Activated naive CD8-positive, alpha-beta T cell (primary cell): ENCODE data around the gene PLEKHA7.

Experiments used
- H3K27ac Mint-ChIP-seq: one replicate; pipeline ENCODE4 v1.8.0; 2021; ENCODE audit warnings: mixed read lengths
- H3K27me3 Mint-ChIP-seq: one replicate; pipeline ENCODE4 v1.8.0; 2021; ENCODE audit warnings: mixed read lengths
- H3K36me3 Mint-ChIP-seq: one replicate; pipeline ENCODE4 v1.8.0; 2021; ENCODE audit warnings: mixed read lengths
- H3K4me1 Mint-ChIP-seq: one replicate; pipeline ENCODE4 v1.8.0; 2021; ENCODE audit warnings: low read depth, mixed read lengths
- H3K4me3 Mint-ChIP-seq: one replicate; pipeline ENCODE4 v1.8.0; 2021; ENCODE audit warnings: mild to moderate bottlenecking, mixed read lengths
- H3K9me3 Mint-ChIP-seq: one replicate; pipeline ENCODE4 v1.8.0; 2021; ENCODE audit warnings: low read depth, mixed read lengths

PLEKHA7 gene

DNA sequence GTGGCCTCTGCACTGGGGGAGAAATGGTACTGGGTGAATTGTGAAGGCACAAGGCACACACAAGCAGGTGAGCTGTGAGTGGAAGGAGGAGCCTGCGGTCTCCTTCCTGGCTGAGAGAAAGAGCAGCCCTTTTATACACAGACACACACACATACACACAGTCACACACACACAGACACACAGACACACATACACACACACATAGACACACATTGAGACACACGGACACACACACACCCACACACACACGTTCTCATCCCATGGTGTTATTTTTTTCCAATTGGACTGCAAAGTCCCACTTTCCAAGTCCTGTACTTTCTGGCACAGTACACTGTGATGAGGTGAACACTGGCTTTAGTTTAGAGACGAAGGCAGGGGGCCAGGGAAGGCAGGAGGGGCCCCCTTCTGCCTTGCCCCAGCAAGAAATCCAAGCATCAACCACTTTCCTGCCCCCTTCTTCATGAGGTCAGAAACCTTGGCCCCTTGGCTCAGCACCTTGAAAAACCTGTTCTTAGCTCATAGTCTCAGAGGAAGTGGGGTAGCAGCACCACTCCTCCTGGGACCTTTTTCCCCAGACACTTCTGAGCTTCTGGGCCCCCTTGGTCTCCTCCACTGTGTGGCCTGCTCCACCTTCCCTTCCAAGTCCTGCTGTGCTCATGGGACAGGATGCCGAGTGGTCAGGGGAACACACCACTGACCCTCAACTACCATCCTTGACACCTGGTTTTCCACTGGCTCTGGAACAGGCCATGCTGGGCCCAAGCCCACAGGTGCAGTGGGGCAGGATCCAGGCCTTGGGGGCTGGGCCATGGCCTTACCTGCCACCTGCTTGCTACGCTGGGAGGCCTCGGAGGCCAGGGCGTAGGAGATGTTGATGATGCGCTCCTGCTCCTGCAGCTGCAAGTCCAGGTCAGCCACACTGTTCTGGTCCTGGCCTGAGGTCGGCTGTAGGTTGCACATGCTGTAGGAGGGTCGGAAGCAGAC lies 232.0 kb downstream of the PLEKHA7 start:
- no peaks in the 10 kb centered on the region for H3K4me1 Mint-ChIP-seq
- no peaks in the 10 kb centered on the region for H3K27me3 Mint-ChIP-seq
- no peak overlapping the region for H3K27ac Mint-ChIP-seq
- H3K36me3 Mint-ChIP-seq, result no peaks in the 10 kb centered on the region
- no peaks in the 10 kb centered on the region for H3K9me3 Mint-ChIP-seq
- H3K4me3 Mint-ChIP-seq, result no peak overlapping the region

DNA sequence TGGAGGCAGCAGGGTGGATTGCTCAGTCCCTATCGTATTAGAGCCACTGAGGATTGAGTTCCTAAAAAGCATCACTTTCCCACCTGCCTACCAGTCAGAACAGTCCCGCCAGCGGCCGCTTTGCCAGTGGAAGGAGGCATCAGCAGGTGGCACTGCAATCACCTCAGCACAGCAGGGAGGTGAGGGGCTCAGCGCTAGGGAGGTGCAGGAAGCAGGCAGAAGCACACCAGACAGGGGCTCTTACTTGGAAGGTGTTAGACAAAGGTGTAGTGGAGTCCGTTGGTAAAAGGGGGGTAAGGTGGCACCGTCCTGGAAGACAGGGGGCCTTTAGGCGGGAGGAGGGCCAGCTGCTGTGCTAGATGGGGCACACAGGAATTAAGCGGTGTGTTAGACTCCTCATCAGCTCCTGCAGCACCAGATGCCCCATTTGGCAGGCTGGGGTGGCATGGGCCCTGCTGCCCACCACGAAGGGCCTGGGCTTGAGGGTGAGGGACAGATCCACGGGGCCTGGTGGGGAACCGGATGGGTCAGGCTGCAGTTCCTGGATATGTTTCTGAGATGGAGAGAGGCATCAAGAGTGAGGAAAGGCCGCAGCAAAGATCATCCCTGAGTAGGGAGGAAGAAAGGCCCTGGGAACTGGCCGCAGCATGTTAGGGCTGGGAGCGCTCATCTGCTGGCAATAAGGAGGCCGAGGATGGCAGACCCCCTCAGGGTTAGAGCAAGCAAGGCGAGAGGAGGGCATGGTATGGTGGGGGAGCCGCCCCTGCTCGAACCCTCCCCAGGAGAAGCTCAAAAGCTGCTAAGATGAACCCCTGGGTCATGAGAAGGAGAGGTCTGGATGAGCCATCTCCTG lies 233.3 kb downstream of the PLEKHA7 start:
- Mint-ChIP-seq H3K4me3 (no peak overlapping the region), H3K4me1 (no peaks in the 10 kb centered on the region), H3K27me3 (no peaks in the 10 kb centered on the region), H3K27ac (no peak overlapping the region), H3K9me3 (no peaks in the 10 kb centered on the region), H3K36me3 (no peaks in the 10 kb centered on the region)

DNA sequence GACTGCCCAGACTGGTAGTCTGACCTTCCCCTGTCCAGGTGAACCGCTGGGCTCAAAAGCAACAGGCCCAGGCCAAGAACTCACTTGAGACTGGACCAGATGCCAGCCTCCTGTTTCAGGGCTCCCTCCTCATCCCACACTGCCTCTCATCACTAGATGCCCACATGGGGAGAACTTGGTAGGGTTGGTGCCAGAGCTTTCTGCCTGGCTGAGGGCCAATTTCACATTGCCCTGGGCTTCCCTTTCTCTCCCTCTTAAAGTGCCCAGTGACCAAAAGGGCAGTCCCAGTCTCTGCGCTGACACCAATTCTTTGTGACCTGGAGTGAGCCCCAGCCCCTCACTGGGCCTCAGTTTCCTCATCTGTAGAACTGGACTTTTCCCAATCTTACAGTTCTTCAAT lies 234.1 kb downstream of the PLEKHA7 start:
- Mint-ChIP-seq H3K27ac (no peak overlapping the region), H3K4me1 (no peaks in the 10 kb centered on the region), H3K36me3 (no peaks in the 10 kb centered on the region), H3K4me3 (no peak overlapping the region), H3K9me3 (no peaks in the 10 kb centered on the region), H3K27me3 (no peaks in the 10 kb centered on the region)

GRCh38 chr11:16779436-16779835 lies 234.8 kb downstream of the PLEKHA7 start:
- H3K27ac Mint-ChIP-seq, result no peak overlapping the region
- H3K9me3 Mint-ChIP-seq, result no peaks in the 10 kb centered on the region
- no peaks in the 10 kb centered on the region for H3K4me1 Mint-ChIP-seq
- H3K4me3 Mint-ChIP-seq, result no peak overlapping the region
- no peaks in the 10 kb centered on the region for H3K27me3 Mint-ChIP-seq
- H3K36me3 Mint-ChIP-seq, result no peaks in the 10 kb centered on the region

- no peaks in the 10 kb centered on the region for H3K9me3 Mint-ChIP-seq
- H3K27ac Mint-ChIP-seq, result no peak overlapping the region
- no peaks in the 10 kb centered on the region for H3K27me3 Mint-ChIP-seq
- H3K4me3 Mint-ChIP-seq, result no peak overlapping the region
- H3K4me1 Mint-ChIP-seq, result no peaks in the 10 kb centered on the region
- H3K36me3 Mint-ChIP-seq, result no peaks in the 10 kb centered on the region
Measured at GRCh38 chr11:16778876-16779275, 235.3 kb downstream of the PLEKHA7 start.

DNA sequence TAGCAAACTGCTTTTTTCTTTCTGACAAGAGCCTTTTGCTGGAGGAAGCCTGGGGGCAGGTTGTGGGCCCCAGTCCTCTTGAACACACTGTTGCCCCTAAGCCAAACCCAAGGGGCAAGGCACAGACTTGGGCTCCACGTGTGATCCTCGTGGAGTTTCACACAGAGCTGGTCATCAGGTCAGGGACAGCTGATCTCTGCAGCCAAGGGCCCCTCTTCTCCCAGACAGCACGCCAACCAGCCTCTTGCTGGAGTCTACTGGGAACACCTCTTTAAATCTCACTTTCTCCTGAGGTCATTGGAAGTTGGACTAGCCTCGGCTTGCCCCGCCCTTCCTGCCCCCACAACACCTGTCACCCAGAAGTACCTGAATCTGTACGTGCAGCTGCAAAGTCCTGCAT lies 235.9 kb downstream of the PLEKHA7 start:
- Mint-ChIP-seq H3K27me3 (no peaks in the 10 kb centered on the region), H3K9me3 (no peaks in the 10 kb centered on the region), H3K36me3 (no peaks in the 10 kb centered on the region), H3K4me1 (no peaks in the 10 kb centered on the region), H3K27ac (no peak overlapping the region), H3K4me3 (no peak overlapping the region)

DNA sequence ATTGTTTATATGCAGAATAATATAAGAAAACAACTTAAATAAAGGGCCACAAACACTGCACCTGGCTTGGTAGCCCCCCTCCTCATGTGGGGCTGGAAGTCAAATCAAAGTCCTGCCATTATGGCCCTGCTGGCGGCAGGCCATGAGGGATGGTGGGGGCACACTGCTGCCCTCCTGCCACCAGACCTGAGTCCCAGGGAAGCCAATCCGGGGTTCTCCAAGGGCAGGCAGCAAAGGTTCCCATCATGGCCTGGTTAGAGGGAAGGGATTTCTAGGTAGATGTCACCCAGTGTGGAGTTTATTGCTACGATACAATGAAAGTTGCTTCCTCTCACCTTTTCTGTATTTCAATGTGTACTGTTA lies 236.6 kb downstream of the PLEKHA7 start:
- H3K27me3 Mint-ChIP-seq, result no peaks in the 10 kb centered on the region
- no peak overlapping the region for H3K27ac Mint-ChIP-seq
- no peaks in the 10 kb centered on the region for H3K36me3 Mint-ChIP-seq
- H3K9me3 Mint-ChIP-seq, result no peaks in the 10 kb centered on the region
- H3K4me1 Mint-ChIP-seq, result no peaks in the 10 kb centered on the region
- no peak overlapping the region for H3K4me3 Mint-ChIP-seq

DNA sequence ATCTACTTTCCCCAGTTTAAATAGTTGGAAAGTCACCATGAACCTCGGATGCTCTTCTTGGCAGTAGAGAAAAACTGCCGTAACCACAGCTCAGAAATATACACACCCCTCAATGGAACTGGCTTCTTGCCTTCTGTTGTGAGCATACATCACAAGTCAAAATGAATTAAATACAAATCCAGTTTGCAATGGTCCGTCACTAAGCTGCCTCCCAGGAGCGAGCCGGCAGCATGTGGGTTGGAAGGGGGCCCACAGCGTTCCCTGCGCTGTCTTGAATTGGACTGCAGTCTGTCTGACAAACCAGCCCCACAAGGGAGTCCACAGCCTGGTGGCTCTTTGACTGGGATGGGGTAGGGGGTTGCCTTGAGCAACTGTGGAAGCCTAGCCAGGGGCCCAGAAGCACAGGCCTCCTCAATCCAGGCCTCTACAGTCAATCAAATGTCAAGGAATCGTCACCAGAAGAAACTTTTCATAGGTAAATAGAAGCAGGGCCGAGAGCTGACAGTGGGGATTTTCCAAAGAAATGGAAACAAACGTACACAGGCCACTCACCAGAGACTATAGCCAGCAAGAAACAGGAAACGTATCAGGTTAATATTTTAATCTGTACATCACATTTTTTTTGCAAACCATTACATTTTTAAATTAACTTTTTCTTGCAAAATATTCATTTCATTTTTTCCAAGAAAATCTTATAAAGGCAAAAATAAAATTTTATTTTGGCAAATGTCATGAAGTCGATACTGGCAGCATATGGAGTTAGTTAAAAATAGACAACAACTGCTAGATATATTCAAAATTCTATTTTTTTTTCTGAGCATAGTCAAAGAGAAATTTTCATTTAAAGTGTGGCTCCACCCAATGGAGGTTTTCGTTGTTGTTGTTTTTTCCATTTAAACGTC lies 237.3 kb downstream of the PLEKHA7 start:
- no peak overlapping the region for H3K4me3 Mint-ChIP-seq
- H3K9me3 Mint-ChIP-seq, result no peaks in the 10 kb centered on the region
- no peak overlapping the region for H3K27ac Mint-ChIP-seq
- H3K4me1 Mint-ChIP-seq, result no peaks in the 10 kb centered on the region
- no peaks in the 10 kb centered on the region for H3K27me3 Mint-ChIP-seq
- no peaks in the 10 kb centered on the region for H3K36me3 Mint-ChIP-seq

GRCh38 chr11:16775614-16776283 lies 238.5 kb downstream of the PLEKHA7 start:
- no peak overlapping the region for H3K27ac Mint-ChIP-seq
- no peaks in the 10 kb centered on the region for H3K36me3 Mint-ChIP-seq
- H3K4me1 Mint-ChIP-seq, result no peaks in the 10 kb centered on the region
- H3K4me3 Mint-ChIP-seq, result no peak overlapping the region
- H3K27me3 Mint-ChIP-seq, result no peaks in the 10 kb centered on the region
- H3K9me3 Mint-ChIP-seq, result no peaks in the 10 kb centered on the region

DNA sequence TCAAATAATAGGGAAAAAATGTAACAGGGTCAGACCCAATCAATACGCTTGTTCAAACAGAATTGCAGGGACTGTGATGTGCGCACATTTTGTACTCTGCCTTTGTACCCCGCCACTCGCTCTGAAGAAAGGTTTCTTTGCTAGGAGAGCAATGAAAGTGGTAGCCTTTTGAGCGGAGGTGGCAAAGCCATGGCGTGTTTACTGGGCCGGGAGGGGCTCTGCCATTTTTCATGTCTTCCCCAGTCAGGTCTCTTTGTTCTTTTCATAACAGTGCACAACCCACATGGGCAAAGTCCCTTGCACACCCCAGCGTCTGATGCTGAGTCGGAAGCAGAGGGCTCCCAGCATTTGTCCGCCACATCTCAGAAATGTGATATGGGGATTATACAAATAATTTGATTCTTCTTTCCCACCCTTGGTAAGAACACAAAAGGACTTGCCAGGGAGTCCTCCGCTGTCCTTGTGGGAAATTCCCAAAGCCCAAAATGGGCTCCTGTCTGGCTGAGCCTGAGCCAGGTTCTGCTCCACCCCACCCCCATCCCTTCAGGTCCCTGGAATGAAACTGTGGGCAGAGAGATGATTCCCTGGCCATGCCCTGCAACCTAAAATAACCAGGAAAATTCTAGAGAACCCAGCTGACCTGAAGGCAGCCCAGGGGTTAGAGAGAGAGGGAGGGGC lies 239.1 kb downstream of the PLEKHA7 start:
- Mint-ChIP-seq H3K27me3 (no peaks in the 10 kb centered on the region), H3K27ac (no peak overlapping the region), H3K4me3 (no peak overlapping the region), H3K9me3 (no peaks in the 10 kb centered on the region), H3K4me1 (no peaks in the 10 kb centered on the region), H3K36me3 (no peaks in the 10 kb centered on the region)

DNA sequence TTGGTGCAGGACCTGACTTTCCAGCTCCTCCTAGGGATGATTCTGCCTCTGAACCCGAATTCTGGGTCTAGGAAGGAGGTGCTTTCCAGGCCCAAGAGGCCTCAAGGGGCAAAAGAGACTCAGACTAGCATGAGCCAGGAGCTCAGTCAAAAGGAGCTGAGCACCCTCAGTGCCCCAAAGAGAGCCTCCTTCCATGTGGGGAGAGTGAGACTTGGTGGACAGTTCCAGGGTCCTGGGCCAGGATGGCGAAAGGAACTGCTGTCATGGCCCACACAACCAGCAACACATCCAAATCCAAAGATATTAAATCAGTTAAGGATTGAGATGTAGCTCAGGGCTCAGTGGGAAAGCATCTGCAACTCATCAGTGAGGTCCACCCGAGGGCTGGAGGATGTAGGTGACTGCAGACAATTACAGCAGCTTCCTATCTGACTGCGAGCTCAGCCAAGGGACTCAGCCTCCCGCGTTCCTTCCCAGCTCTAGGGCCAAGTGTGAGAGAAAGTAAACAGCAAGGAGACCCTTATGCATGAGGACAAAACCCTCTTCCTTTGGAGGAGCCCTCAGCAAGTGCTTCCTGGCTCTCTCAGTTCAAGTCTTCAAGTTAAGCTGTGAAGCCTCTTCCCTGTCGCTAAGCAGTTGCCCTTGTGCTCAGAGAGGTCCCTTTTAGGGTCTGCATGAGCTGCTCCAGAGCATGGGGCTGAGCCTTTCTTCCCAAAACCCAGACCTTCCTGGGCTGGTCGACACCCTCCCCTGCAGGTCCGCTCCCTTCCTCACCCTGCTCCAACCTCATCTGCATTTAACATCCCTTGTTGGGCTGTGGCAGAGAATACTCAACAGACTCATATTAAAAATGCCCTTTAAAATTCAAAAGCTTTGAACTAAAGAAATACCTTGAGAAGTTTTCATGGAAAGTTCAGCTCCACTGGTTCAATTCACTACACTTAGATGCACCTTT lies 240.0 kb downstream of the PLEKHA7 start:
- Mint-ChIP-seq H3K9me3 (no peaks in the 10 kb centered on the region), H3K27ac (no peak overlapping the region)

GRCh38 chr11:16772141-16772512 lies 242.1 kb downstream of the PLEKHA7 start:
- no peak overlapping the region for H3K4me3 Mint-ChIP-seq
- no peak overlapping the region for H3K27ac Mint-ChIP-seq
- H3K9me3 Mint-ChIP-seq, result no peaks in the 10 kb centered on the region
- no peaks in the 10 kb centered on the region for H3K4me1 Mint-ChIP-seq
- no peaks in the 10 kb centered on the region for H3K27me3 Mint-ChIP-seq
- no peaks in the 10 kb centered on the region for H3K36me3 Mint-ChIP-seq

More for the DNA sequence above, 240.0 kb downstream of the PLEKHA7 start:
- Mint-ChIP-seq H3K4me3 (no peak overlapping the region), H3K27me3 (no peaks in the 10 kb centered on the region), H3K4me1 (no peaks in the 10 kb centered on the region), H3K36me3 (no peaks in the 10 kb centered on the region)
